Measurements from ENCODE around the gene PPP3R1.

PPP3R1 gene

DNA sequence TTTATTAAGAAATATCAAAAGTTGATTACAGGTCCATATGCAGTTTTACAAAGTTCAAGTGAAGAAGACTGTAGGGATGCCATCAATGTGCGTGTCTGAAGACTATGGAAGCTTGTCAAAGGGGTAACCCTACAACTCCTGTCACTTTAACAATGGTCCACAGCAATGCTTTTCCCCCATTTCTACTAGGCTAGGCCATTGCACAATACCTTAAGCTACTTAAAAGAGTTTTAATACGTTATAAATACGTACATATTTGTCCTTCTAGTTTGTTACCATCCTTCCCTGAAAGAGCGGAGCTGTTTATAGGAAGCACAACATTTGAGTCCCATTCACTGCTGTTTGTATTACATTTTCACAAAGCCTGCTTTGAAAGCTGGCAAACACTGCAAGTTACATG lies 40.7 kb upstream of the PPP3R1 start:
- Mint-ChIP-seq H3K4me1 (peaks cover 19% of the 10 kb centered on the region), H3K27me3 (ENCODE audit: low read depth) (no peaks in the 10 kb centered on the region), H3K4me3 (no peak overlapping the region), H3K9me3 (no peaks in the 10 kb centered on the region), H3K36me3 (ENCODE audit: low read depth) (no peaks in the 10 kb centered on the region), H3K27ac (no peak overlapping the region)
- TF ChIP-seq, protein P1, sequence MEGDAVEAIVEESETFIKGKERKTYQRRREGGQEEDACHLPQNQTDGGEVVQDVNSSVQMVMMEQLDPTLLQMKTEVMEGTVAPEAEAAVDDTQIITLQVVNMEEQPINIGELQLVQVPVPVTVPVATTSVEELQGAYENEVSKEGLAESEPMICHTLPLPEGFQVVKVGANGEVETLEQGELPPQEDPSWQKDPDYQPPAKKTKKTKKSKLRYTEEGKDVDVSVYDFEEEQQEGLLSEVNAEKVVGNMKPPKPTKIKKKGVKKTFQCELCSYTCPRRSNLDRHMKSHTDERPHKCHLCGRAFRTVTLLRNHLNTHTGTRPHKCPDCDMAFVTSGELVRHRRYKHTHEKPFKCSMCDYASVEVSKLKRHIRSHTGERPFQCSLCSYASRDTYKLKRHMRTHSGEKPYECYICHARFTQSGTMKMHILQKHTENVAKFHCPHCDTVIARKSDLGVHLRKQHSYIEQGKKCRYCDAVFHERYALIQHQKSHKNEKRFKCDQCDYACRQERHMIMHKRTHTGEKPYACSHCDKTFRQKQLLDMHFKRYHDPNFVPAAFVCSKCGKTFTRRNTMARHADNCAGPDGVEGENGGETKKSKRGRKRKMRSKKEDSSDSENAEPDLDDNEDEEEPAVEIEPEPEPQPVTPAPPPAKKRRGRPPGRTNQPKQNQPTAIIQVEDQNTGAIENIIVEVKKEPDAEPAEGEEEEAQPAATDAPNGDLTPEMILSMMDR (IDR thresholded peaks at IDR 0.05; ENCODE audit: unreplicated experiment in 3 of 3): no peak

DNA sequence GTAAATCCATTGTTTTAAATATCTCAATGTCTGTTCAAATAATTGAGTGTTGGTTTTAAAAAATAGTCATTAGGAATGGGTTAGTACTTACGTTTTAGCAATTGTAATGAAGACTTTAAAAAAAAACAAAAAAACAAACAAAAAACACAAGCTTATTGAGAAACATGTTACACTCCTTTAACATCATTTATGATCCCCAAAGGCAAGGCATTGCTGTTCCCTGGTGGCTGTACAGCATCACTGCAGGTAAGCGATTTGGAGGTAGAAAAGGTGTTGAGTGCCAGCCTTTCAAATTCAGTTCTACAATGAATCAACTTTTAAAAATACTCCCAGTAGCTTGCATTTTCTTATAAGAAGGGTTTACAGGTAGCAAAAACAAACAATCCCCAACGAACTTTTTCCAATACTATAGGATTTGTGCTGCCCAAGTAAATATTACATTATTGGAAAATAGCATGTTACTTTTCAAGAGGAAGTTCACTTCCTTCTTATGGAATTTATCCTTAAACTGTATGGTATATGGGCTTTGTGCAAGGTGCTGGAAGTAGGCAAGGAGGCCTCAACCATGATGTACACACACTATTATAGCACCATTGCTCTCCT lies 39.9 kb upstream of the PPP3R1 start:
- H3K27ac Mint-ChIP-seq: no peak overlapping the region
- TF ChIP-seq, protein P1 (IDR thresholded peaks at IDR 0.05; ENCODE audit: unreplicated experiment in 3 of 3): peak; percentile 76 to 80 (median 80)
- H3K27me3 Mint-ChIP-seq (ENCODE audit: low read depth): no peaks in the 10 kb centered on the region
- peaks cover 27% of the 10 kb centered on the region for H3K4me1 Mint-ChIP-seq
- H3K36me3 Mint-ChIP-seq (ENCODE audit: low read depth): no peaks in the 10 kb centered on the region
- no peaks in the 10 kb centered on the region for H3K9me3 Mint-ChIP-seq
- H3K4me3 Mint-ChIP-seq: no peak overlapping the region

- Mint-ChIP-seq H3K27ac (peak overlapping the region in 2 of 3 experiments; percentile 69), H3K36me3 (ENCODE audit: low read depth) (no peaks in the 10 kb centered on the region), H3K4me1 (peaks cover 33% of the 10 kb centered on the region), H3K9me3 (no peaks in the 10 kb centered on the region), H3K27me3 (ENCODE audit: low read depth) (no peaks in the 10 kb centered on the region), H3K4me3 (no peak overlapping the region)
- TF ChIP-seq, protein P1 (IDR thresholded peaks at IDR 0.05; ENCODE audit: unreplicated experiment in 3 of 3): no peak
These were observed 39.0 kb upstream of the PPP3R1 start for GRCh38 chr2:68291314-68291713.

DNA sequence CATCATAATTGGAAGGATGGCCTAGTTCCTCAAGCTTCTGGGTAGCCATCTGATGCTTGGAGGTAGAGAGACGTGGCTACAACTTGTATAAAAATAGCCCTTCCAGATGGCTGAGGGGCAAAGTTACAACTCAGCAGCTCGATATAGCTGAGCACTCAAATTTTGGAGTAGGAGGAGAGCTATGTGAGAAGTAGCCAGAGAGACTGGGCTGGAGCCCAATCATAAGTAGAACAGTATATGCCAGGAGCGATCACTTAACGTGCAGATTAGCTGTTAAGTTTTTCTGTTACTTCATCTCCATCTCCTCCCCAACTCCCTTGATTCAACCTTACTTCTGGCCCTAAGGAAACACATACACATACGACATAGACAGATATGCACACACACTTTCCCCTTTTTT lies 38.6 kb upstream of the PPP3R1 start:
- Mint-ChIP-seq H3K36me3 (ENCODE audit: low read depth) (no peaks in the 10 kb centered on the region), H3K4me3 (no peak overlapping the region), H3K4me1 (peaks cover 35% of the 10 kb centered on the region), H3K9me3 (no peaks in the 10 kb centered on the region), H3K27ac (peak overlapping the region; percentile 10 to 69 (median 69)), H3K27me3 (ENCODE audit: low read depth) (no peaks in the 10 kb centered on the region)
- TF ChIP-seq, protein P1 (IDR thresholded peaks at IDR 0.05; ENCODE audit: unreplicated experiment in 3 of 3): no peak

- Mint-ChIP-seq H3K4me3 (peak overlapping the region in 1 of 3 experiments; percentile 4), H3K27ac (peak overlapping the region; percentile 83 to 90 (median 88)), H3K9me3 (no peaks in the 10 kb centered on the region), H3K27me3 (ENCODE audit: low read depth) (no peaks in the 10 kb centered on the region), H3K36me3 (ENCODE audit: low read depth) (no peaks in the 10 kb centered on the region), H3K4me1 (peaks cover 64% of the 10 kb centered on the region)
- TF ChIP-seq, protein P1 (IDR thresholded peaks at IDR 0.05; ENCODE audit: unreplicated experiment in 3 of 3): no peak
These were observed 35.5 kb upstream of the PPP3R1 start for GRCh38 chr2:68287580-68288441.
